HEK293 (cell line): ENCODE results near the gene SLC35E4.

Experiments
- CTCF ChIA-PET: fragments of 350-600 bp; formaldehyde crosslinking; extraction: SDS; loops from one replicate; lab custom pipeline; 2021; ENCODE audit warnings: antibody characterized with exemption; lab: Yijun Ruan, JAX
- POLR2A ChIA-PET: fragments of 300-600 bp; formaldehyde crosslinking; extraction: SDS; loops from one replicate; lab custom pipeline; 2020; ENCODE audit warnings: antibody characterized with exemption, inconsistent platforms; lab: Yijun Ruan, JAX
- H3K27ac ChIP-seq: fragments of 200-500 bp; sonication (Bioruptor generic); 2 replicates; pipeline ENCODE4 v1.5.1; 2014; ENCODE audit warnings: low read depth, low read length, control low read depth, inconsistent platforms; ENCODE audit errors: extremely low read depth
- H3K36me3 ChIP-seq, 2 experiments: fragments of 200-500 bp in 1 of 2; sonication (Bioruptor generic) in 1 of 2; 1 replicate in 1 of 2; 2 replicates in 1 of 2; pipeline ENCODE4 v1.5.1; 2014 to 2017; ENCODE audit warnings: inconsistent platforms in 2 of 2, low read length in 2 of 2; ENCODE audit not compliant: control insufficient read depth in 2 of 2, insufficient read depth in 1 of 2
- H3K4me1 ChIP-seq: fragments of 200-500 bp; sonication (Bioruptor generic); 2 replicates; pipeline ENCODE4 v1.5.1; 2014; ENCODE audit warnings: mild to moderate bottlenecking, low read length, inconsistent platforms; ENCODE audit not compliant: control insufficient read depth, insufficient read depth
- H3K4me3 ChIP-seq: 2 replicates; pipeline ENCODE4 v1.5.1; 2011; ENCODE audit warnings: low read depth, mild to moderate bottlenecking, control low read depth, low read length, moderate library complexity
- H3K9me3 ChIP-seq: fragments of 200-500 bp; sonication (Bioruptor generic); 2 replicates; pipeline ENCODE4 v1.5.1; 2014; ENCODE audit warnings: low read depth, low read length, inconsistent platforms; ENCODE audit not compliant: control insufficient read depth, insufficient read depth
- ZNF169 ChIP-seq: fragments of 450-650 bp; formaldehyde crosslinking; IDR thresholded peaks from 2 replicates; pipeline ENCODE4 v1.5.1; 2016; ENCODE audit warnings: missing biosample characterization, missing genetic modification characterization
- ZNF248 ChIP-seq: fragments of 450-650 bp; formaldehyde crosslinking; IDR thresholded peaks from 2 replicates; pipeline ENCODE4 v1.5.1; 2017; ENCODE audit warnings: missing biosample characterization, missing genetic modification characterization
- ZNF558 ChIP-seq: fragments of 450-650 bp; formaldehyde crosslinking; IDR thresholded peaks from 2 replicates; pipeline ENCODE4 v1.5.1; 2016; ENCODE audit warnings: missing biosample characterization, missing genetic modification characterization
- ZNF658 ChIP-seq: fragments of 450-650 bp; formaldehyde crosslinking; IDR thresholded peaks from 2 replicates; pipeline ENCODE4; 2016; ENCODE audit warnings: missing biosample characterization, missing genetic modification characterization
- ZNF830 ChIP-seq: fragments of 450-650 bp; IDR thresholded peaks from 2 replicates; pipeline ENCODE4 v1.5.0; 2018; ENCODE audit warnings: missing biosample characterization, missing genetic modification characterization, low read depth, mild to moderate bottlenecking, moderate library complexity
- TF ChIP-seq, protein P1 (sequence below): fragments of 450-650 bp; formaldehyde crosslinking; IDR thresholded peaks from 2 replicates; pipeline ENCODE4 v1.5.1; 2016; ENCODE audit warnings: missing biosample characterization, missing genetic modification characterization
- TF ChIP-seq, protein P2 (sequence below): fragments of 450-650 bp; formaldehyde crosslinking; IDR thresholded peaks from 2 replicates; pipeline ENCODE4 v1.5.1; 2017; ENCODE audit warnings: missing biosample characterization, missing genetic modification characterization
- TF ChIP-seq, protein P3 (sequence below): fragments of 450-650 bp; formaldehyde crosslinking; IDR thresholded peaks from 2 replicates; pipeline ENCODE4 v1.5.1; 2016; ENCODE audit warnings: missing biosample characterization, missing genetic modification characterization
- TF ChIP-seq, protein P4 (sequence below): fragments of 450-650 bp; formaldehyde crosslinking; IDR thresholded peaks from 2 replicates; pipeline ENCODE4 v1.5.1; 2016; ENCODE audit warnings: missing biosample characterization, missing genetic modification characterization, borderline replicate concordance
- TF ChIP-seq, protein P5 (sequence below): fragments of 450-650 bp; formaldehyde crosslinking; IDR thresholded peaks from 2 replicates; pipeline ENCODE4 v1.5.1; 2016; ENCODE audit warnings: missing biosample characterization, missing genetic modification characterization

The SLC35E4 gene

DNA sequence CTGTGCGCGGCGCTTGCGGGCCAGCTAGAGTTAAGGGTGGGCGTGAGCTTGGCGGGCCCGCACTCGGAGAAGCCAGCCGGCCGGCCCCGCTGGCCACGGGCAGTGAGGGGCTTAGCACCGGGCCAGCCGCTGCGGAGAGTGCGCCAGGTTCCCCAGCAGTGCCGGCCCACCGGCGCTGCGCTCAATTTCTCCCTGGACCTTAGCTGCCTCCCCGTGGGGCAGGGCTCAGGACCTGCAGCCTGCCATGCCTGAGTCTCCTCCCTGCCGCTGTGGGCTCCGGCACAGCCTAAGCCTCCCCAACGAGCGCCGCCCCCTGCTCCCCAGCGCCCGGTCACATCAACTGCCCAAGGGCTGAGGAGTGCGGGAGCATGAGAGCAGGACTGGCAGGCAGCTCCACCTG lies 38.7 kb upstream of the SLC35E4 start (continued):
- TF ChIP-seq, protein P1, sequence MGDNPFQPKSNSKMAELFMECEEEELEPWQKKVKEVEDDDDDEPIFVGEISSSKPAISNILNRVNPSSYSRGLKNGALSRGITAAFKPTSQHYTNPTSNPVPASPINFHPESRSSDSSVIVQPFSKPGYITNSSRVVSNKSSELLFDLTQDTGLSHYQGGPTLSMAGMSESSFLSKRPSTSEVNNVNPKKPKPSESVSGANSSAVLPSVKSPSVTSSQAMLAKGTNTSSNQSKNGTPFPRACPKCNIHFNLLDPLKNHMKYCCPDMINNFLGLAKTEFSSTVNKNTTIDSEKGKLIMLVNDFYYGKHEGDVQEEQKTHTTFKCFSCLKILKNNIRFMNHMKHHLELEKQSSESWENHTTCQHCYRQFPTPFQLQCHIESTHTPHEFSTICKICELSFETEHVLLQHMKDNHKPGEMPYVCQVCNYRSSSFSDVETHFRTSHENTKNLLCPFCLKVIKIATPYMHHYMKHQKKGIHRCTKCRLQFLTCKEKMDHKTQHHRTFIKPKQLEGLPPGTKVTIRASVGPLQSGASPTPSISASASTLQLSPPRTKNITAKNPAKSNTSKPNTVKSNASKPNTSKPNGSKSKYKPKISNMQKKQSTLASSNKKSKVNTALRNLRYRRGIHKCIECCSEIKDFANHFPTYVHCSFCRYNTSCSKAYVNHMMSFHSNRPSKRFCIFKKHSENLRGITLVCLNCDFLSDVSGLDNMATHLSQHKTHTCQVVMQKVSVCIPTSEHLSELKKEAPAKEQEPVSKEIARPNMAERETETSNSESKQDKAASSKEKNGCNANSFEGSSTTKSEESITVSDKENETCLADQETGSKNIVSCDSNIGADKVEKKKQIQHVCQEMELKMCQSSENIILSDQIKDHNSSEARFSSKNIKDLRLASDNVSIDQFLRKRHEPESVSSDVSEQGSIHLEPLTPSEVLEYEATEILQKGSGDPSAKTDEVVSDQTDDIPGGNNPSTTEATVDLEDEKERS (tag by site-specific recombination) = no peak
- TF ChIP-seq ZNF658 (tag by site-specific recombination) (no peak), ZNF830 (no peak), ZNF558 (tag by site-specific recombination) (no peak)
- TF ChIP-seq, protein P2, sequence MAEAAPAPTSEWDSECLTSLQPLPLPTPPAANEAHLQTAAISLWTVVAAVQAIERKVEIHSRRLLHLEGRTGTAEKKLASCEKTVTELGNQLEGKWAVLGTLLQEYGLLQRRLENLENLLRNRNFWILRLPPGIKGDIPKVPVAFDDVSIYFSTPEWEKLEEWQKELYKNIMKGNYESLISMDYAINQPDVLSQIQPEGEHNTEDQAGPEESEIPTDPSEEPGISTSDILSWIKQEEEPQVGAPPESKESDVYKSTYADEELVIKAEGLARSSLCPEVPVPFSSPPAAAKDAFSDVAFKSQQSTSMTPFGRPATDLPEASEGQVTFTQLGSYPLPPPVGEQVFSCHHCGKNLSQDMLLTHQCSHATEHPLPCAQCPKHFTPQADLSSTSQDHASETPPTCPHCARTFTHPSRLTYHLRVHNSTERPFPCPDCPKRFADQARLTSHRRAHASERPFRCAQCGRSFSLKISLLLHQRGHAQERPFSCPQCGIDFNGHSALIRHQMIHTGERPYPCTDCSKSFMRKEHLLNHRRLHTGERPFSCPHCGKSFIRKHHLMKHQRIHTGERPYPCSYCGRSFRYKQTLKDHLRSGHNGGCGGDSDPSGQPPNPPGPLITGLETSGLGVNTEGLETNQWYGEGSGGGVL (tag by site-specific recombination) = no peak
- TF ChIP-seq, protein P3, sequence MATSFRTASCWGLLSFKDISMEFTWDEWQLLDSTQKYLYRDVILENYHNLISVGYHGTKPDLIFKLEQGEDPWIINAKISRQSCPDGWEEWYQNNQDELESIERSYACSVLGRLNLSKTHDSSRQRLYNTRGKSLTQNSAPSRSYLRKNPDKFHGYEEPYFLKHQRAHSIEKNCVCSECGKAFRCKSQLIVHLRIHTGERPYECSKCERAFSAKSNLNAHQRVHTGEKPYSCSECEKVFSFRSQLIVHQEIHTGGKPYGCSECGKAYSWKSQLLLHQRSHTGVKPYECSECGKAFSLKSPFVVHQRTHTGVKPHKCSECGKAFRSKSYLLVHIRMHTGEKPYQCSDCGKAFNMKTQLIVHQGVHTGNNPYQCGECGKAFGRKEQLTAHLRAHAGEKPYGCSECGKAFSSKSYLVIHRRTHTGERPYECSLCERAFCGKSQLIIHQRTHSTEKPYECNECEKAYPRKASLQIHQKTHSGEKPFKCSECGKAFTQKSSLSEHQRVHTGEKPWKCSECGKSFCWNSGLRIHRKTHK (tag by site-specific recombination) = no peak

DNA sequence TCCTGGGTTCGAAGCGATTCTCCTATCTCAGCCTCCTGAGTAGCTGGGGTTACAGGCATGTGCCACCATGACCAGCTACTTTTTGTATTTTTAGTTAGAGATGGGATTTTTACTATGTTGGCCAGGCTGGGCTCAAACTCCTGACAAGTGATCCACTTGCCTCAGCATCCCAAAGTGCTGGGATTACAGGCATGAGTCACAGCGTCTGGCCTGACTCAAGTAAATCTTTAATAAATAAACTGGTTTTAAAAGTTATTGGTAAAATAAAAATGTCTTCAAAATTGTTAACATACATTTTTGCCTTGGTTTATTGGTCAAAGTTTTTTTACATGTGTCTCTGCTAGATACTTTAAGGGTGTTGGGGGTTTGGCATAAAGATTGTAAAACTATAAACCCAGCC lies 36.6 kb upstream of the SLC35E4 start:
- TF ChIP-seq, protein P4, sequence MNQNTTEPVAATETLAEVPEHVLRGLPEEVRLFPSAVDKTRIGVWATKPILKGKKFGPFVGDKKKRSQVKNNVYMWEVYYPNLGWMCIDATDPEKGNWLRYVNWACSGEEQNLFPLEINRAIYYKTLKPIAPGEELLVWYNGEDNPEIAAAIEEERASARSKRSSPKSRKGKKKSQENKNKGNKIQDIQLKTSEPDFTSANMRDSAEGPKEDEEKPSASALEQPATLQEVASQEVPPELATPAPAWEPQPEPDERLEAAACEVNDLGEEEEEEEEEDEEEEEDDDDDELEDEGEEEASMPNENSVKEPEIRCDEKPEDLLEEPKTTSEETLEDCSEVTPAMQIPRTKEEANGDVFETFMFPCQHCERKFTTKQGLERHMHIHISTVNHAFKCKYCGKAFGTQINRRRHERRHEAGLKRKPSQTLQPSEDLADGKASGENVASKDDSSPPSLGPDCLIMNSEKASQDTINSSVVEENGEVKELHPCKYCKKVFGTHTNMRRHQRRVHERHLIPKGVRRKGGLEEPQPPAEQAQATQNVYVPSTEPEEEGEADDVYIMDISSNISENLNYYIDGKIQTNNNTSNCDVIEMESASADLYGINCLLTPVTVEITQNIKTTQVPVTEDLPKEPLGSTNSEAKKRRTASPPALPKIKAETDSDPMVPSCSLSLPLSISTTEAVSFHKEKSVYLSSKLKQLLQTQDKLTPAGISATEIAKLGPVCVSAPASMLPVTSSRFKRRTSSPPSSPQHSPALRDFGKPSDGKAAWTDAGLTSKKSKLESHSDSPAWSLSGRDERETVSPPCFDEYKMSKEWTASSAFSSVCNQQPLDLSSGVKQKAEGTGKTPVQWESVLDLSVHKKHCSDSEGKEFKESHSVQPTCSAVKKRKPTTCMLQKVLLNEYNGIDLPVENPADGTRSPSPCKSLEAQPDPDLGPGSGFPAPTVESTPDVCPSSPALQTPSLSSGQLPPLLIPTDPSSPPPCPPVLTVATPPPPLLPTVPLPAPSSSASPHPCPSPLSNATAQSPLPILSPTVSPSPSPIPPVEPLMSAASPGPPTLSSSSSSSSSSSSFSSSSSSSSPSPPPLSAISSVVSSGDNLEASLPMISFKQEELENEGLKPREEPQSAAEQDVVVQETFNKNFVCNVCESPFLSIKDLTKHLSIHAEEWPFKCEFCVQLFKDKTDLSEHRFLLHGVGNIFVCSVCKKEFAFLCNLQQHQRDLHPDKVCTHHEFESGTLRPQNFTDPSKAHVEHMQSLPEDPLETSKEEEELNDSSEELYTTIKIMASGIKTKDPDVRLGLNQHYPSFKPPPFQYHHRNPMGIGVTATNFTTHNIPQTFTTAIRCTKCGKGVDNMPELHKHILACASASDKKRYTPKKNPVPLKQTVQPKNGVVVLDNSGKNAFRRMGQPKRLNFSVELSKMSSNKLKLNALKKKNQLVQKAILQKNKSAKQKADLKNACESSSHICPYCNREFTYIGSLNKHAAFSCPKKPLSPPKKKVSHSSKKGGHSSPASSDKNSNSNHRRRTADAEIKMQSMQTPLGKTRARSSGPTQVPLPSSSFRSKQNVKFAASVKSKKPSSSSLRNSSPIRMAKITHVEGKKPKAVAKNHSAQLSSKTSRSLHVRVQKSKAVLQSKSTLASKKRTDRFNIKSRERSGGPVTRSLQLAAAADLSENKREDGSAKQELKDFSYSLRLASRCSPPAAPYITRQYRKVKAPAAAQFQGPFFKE (tag by site-specific recombination) = no peak
- TF ChIP-seq ZNF248 (no peak), ZNF169 (tag by site-specific recombination) (no peak)
- TF ChIP-seq, protein P3 (tag by site-specific recombination) = no peak
- TF ChIP-seq, protein P5, sequence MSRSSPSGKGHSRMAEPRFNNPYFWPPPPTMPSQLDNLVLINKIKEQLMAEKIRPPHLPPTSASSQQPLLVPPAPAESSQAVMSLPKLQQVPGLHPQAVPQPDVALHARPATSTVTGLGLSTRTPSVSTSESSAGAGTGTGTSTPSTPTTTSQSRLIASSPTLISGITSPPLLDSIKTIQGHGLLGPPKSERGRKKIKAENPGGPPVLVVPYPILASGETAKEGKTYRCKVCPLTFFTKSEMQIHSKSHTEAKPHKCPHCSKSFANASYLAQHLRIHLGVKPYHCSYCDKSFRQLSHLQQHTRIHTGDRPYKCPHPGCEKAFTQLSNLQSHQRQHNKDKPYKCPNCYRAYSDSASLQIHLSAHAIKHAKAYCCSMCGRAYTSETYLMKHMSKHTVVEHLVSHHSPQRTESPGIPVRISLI (tag by site-specific recombination) = 0 out of 2 replicates have a peak, but pooled peaks have one; percentile 0
- TF ChIP-seq, all 188 proteins: peak for 1
- no peaks in the 10 kb centered on the region for H3K36me3 ChIP-seq
- H3K4me1 ChIP-seq = no peaks in the 10 kb centered on the region
- H3K9me3 ChIP-seq = no peaks in the 10 kb centered on the region
- ChIA-PET POLR2A (no interaction called here), CTCF (interaction anchor here (0.6 kb wide), 1 partner anchor 17 kb away, joined by 3 read pairs; no protein-coding TSS in a partner anchor)
- H3K4me3 ChIP-seq = no peak overlapping the region
- no peak overlapping the region for H3K27ac ChIP-seq
